Smooth muscle cell of trachea (primary cell): ENCODE measurements around the gene IL24. TPM values are rescaled to one million over a fixed set of nuclear protein-coding genes. Genes with fewer than 3 reads are reported as not detected.

Experiments
- total RNA-seq: library from RNA; depleted of rRNA; stranded (reverse); fragments of >200 nt; gene quantifications from 2 replicates; pipeline ENCODE4 v1.2.1, GENCODE V29; 2014

Gene IL24
- under 0.01 TPM in 1 of 2 replicates, not detected in the other for total RNA-seq

GRCh38 chr1:206897175-206897574, at the start of gene IL24:
Gene IL24, plus strand, starts transcription at chr1:206897443. Its CDS starts 390 bp downstream, at chr1:206897833.

DNA sequence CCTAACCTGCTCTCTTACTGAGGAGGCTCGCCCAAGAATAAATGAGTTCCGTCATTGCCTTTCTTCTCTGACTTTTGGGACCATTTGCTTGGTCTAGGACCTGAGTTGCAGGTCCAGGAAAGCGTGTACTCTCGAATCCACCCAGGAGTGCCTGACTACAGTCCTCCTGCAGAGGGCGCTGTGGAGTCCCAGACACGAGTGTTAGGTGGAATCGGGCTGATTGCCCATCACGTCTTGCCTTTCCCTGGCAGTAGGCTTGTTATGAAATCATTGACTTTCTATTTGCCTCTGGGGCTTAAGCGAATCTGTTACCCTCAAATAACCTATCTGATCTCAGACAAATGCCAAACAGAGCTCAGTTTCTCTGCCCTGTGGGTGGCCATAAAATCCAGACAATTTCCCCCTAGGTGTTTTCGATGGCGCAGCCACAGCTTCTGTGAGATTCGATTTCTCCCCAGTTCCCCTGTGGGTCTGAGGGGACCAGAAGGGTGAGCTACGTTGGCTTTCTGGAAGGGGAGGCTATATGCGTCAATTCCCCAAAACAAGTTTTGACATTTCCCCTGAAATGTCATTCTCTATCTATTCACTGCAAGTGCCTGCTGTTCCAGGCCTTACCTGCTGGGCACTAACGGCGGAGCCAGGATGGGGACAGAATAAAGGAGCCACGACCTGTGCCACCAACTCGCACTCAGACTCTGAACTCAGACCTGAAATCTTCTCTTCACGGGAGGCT, 32.1 kb upstream of the IL24 start, which contains the start of gene IL20:
Gene IL20, plus strand, starts transcription at position 685 of the 733 bp plus-strand sequence. CDS start 230 bp downstream, outside the sequence.

GRCh38 chr1:206921772-206922265, 24.6 kb downstream of the IL24 start, which contains the start of gene FCMR:
Gene FCMR, minus strand, starts transcription at chr1:206921941. Its CDS starts 87 bp downstream, at chr1:206921854.

GRCh38 chr1:206946261-206946660, 49.0 kb downstream of the IL24 start, which contains the start of gene PIGR:
Gene PIGR, minus strand, starts transcription at chr1:206946466. Its CDS starts 5,935 bp downstream, at chr1:206940531.

Other genes with a start within 250 kb of the IL24 start
- 38.3 and 52.4 TPM in 2 replicates for gene MAPKAPK2, start 212.5 kb upstream of the IL24 start, total RNA-seq
- not detected in 2 replicates for gene IL19, start 126.7 kb upstream of the IL24 start, total RNA-seq
- not detected in 2 replicates for gene IL10, start 124.9 kb upstream of the IL24 start, total RNA-seq
- gene IL20, start 31.8 kb upstream of the IL24 start, total RNA-seq, result not detected in 2 replicates
- gene FCMR, start 24.5 kb downstream of the IL24 start, total RNA-seq, result 0.29 TPM in 1 of 2 replicates, not detected in the other
- not detected in 2 replicates for gene PIGR, start 49.0 kb downstream of the IL24 start, total RNA-seq
- not detected in 2 replicates for gene FCAMR, start 73.0 kb downstream of the IL24 start, total RNA-seq
- not detected in 2 replicates for gene C1orf116, start 135.3 kb downstream of the IL24 start, total RNA-seq
- 5.1 and 6.0 TPM in 2 replicates for gene YOD1, start 153.8 kb downstream of the IL24 start, total RNA-seq
- 5.3 and 5.5 TPM in 2 replicates for gene PFKFB2, start 155.8 kb downstream of the IL24 start, total RNA-seq
- not detected in 2 replicates for gene C4BPB, start 191.4 kb downstream of the IL24 start, total RNA-seq
- gene C4BPA, start 206.8 kb downstream of the IL24 start, total RNA-seq, result not detected in 2 replicates